HG02642 (cell line): Measurements from ENCODE around the gene NDOR1.

ENCODE experiments used
- ATAC-seq: cut with Tn5 transposase; IDR thresholded peaks from one replicate; pipeline ENCODE4 v1.9.1; 2021; ENCODE audit warnings: mild to moderate bottlenecking; ENCODE audit not compliant: unreplicated experiment, poor library complexity

The NDOR1 gene

GRCh38 chr9:137218212-137218753 lies 12.8 kb downstream of the NDOR1 start:
- no peak for ATAC-seq

GRCh38 chr9:137218754-137219271 lies 13.3 kb downstream of the NDOR1 start:
- ATAC-seq, result no peak

- ATAC-seq, result no peak
These were observed 14.3 kb downstream of the NDOR1 start for GRCh38 chr9:137219757-137220316.

GRCh38 chr9:137220317-137221094 lies 15.0 kb downstream of the NDOR1 start:
- ATAC-seq, result no peak

- ATAC-seq, result no peak
These were observed 15.6 kb downstream of the NDOR1 start for GRCh38 chr9:137221095-137221505.

- no peak for ATAC-seq
These were observed 16.1 kb downstream of the NDOR1 start for GRCh38 chr9:137221506-137222111.

- peak; percentile 2 for ATAC-seq
These were observed 16.9 kb downstream of the NDOR1 start, which contains the start of gene RNF208 for GRCh38 chr9:137222190-137223077. Gene RNF208 (minus strand): TSS chr9:137222240. CDS start chr9:137221212, 1,028 bp downstream.

GRCh38 chr9:137223078-137223970 lies 17.8 kb downstream of the NDOR1 start:
- ATAC-seq, result peak; percentile 73

GRCh38 chr9:137224830-137225694 lies 19.6 kb downstream of the NDOR1 start, which contains the start of gene CYSRT1:
Gene CYSRT1 (plus strand): TSS chr9:137225174. CDS start chr9:137225622, 448 bp downstream.
- ATAC-seq, result no peak

- ATAC-seq, result no peak
These were observed 20.3 kb downstream of the NDOR1 start for GRCh38 chr9:137225699-137226331.

GRCh38 chr9:137226338-137227053 lies 21.0 kb downstream of the NDOR1 start:
- no peak for ATAC-seq

- no peak for ATAC-seq
These were observed 21.8 kb downstream of the NDOR1 start, which contains the start of gene RNF224 for GRCh38 chr9:137227054-137227852. Gene RNF224 (plus strand): TSS chr9:137227502. CDS start chr9:137228336, 834 bp downstream.

- ATAC-seq, result no peak
These were observed 22.5 kb downstream of the NDOR1 start for GRCh38 chr9:137227853-137228505.

- no peak for ATAC-seq
These were observed 23.0 kb downstream of the NDOR1 start for GRCh38 chr9:137228506-137228967.
